Cerebellar cortex (tissue), 1 donor: ENCODE data around the gene UBA52.
"Not testable (repeated sequence)": the region's sequence is repeated elsewhere in the genome, so short reads cannot be mapped to it uniquely, and the experiment has no call there.

Experiments used
- DNase-seq: peaks from one replicate; pipeline ENCODE4 v3.0.0-alpha.2; 2015; ENCODE audit warnings: low spot score

Gene UBA52

GRCh38 chr19:18557411-18558201, 14.1 kb upstream of the UBA52 start, which contains the start of gene KXD1:
TSS of gene KXD1 (plus strand) at chr19:18557870. CDS start at chr19:18562057, 4,187 bp downstream.
- peak; percentile 99 for DNase-seq

GRCh38 chr19:18558202-18558555, 13.5 kb upstream of the UBA52 start:
- no peak for DNase-seq

GRCh38 chr19:18558604-18559003, 13.1 kb upstream of the UBA52 start:
- no peak for DNase-seq

GRCh38 chr19:18559685-18560084, 12.0 kb upstream of the UBA52 start:
- no peak for DNase-seq

GRCh38 chr19:18562086-18562485, 9.6 kb upstream of the UBA52 start:
- no peak for DNase-seq

- no peak for DNase-seq
These were observed 4.7 kb upstream of the UBA52 start for GRCh38 chr19:18566953-18567352.

- no peak for DNase-seq
These were observed 3.3 kb upstream of the UBA52 start for GRCh38 chr19:18568367-18568766.

GRCh38 chr19:18574691-18575291, 3.1 kb downstream of the UBA52 start:
- DNase-seq = no peak

GRCh38 chr19:18576383-18576782, 4.7 kb downstream of the UBA52 start:
- no peak for DNase-seq

GRCh38 chr19:18577365-18577914, 5.8 kb downstream of the UBA52 start:
- no peak for DNase-seq

GRCh38 chr19:18580311-18580710, 8.7 kb downstream of the UBA52 start:
- no peak for DNase-seq

GRCh38 chr19:18586306-18586705, 14.6 kb downstream of the UBA52 start:
- no peak for DNase-seq

GRCh38 chr19:18587561-18587960, 15.9 kb downstream of the UBA52 start:
- no peak for DNase-seq

- no peak for DNase-seq
These were observed 16.4 kb downstream of the UBA52 start for GRCh38 chr19:18587962-18588610.

GRCh38 chr19:18588611-18589379, 17.1 kb downstream of the UBA52 start, which contains the start of gene REX1BD:
TSS of gene REX1BD (plus strand) at chr19:18588798. CDS start at chr19:18588802, 4 bp downstream.
- peak; percentile 84 for DNase-seq

- DNase-seq = peak; percentile 89
These were observed 18.0 kb downstream of the UBA52 start for GRCh38 chr19:18589380-18590272.

- DNase-seq = peak; percentile 98
These were observed 18.9 kb downstream of the UBA52 start for GRCh38 chr19:18590273-18591272.

- no peak for DNase-seq
These were observed 20.2 kb downstream of the UBA52 start for GRCh38 chr19:18591735-18592385.

- not testable (repeated sequence) for DNase-seq
These were observed 21.1 kb downstream of the UBA52 start for GRCh38 chr19:18592732-18593131.
